ENCODE data around the gene IPO13.
A peak's percentile ranks its signal among the peaks of the same experiment; 100 is the strongest.

The IPO13 gene

DNA sequence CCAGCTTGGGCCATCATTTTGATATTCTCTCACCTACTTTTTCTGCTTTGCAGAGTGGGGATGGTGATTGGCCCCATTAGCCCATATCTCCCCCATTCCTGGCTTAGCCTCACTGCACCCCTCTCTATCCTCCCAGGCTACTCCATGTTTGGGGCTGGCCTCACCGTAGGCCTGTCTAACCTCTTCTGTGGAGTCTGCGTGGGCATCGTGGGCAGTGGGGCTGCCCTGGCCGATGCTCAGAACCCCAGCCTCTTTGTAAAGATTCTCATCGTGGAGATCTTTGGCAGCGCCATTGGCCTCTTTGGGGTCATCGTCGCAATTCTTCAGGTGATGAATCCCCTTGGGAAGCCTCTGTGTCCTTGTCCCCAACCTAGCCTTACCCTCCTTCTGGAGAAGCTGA lies 30.1 kb downstream of the IPO13 start:
- H3K4me2 ChIP-seq (ENCODE audit: insufficient read depth, low read length): peak overlapping the region; percentile 74
- H3K27ac ChIP-seq (ENCODE audit: low read length): no peak overlapping the region
- peaks cover 24% of the 10 kb centered on the region for H3K79me2 ChIP-seq (ENCODE audit: insufficient read depth, low read length)

DNA sequence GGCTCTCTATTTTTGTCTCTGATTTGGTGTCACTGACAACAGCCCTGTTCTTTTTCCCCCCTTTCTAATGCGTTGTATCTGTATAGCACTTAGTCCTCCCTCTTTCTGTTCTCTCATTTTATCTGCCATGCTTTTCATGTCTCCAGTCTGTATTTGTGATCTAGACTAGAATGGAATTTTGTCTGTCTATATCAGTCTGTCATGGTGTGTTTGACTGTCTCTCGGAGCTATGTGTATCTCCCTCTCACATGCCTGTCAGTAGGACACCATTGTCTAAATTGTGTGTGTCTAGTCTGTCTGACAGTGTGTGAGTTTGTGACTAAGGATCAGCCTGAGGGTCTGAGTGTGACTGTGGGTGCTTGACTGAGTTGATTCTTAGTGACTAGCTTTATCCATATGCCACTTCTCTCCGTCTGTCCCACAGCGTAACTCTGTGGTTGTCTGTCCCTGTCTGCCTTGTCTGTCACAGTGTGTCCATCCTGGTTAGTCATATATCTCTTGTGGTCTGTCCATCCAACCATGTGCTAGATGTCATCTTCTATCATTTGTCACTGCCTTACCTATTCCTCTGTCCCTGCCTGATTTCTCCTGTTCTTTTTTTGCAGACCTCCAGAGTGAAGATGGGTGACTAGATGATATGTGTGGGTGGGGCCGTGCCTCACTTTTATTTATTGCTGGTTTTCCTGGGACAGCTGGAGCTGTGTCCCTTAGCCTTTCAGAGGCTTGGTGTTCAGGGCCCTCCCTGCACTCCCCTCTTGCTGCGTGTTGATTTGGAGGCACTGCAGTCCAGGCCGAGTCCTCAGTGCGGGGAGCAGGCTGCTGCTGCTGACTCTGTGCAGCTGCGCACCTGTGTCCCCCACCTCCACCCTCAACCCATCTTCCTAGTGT lies 30.9 kb downstream of the IPO13 start:
- Histone ChIP-seq H3K4me1 (ENCODE audit: insufficient read depth, low read length) (peaks cover 47% of the 10 kb centered on the region), H3K9me3 (ENCODE audit: insufficient read depth, low read length, severe bottlenecking) (no peaks in the 10 kb centered on the region), H2AFZ (ENCODE audit: low read depth, low read length) (no peak overlapping the region), H3K9ac (ENCODE audit: low read depth, low read length) (no peak overlapping the region), H3K4me3 (ENCODE audit: low read depth in 1 of 2, low read length in 2 of 2) (no peak overlapping the region), H3K36me3 (ENCODE audit: insufficient read depth, low read length) (peaks cover 30% of the 10 kb centered on the region), H3K4me2 (ENCODE audit: insufficient read depth, low read length) (peak overlapping the region; percentile 74; the same call in 1 of the 2 replicates), H3K27ac (ENCODE audit: low read length) (no peak overlapping the region), H3K79me2 (ENCODE audit: insufficient read depth, low read length) (peaks cover 24% of the 10 kb centered on the region), H4K20me1 (ENCODE audit: insufficient read depth, low read length) (peaks cover 30% of the 10 kb centered on the region), H3K27me3 (ENCODE audit: insufficient read depth, low read length, poor library complexity) (peaks cover 7% of the 10 kb centered on the region)
- no peak for DNase-seq
- no peak for ATAC-seq (ENCODE audit: insufficient read depth, low read depth)
- no peak for TF ChIP-seq CTCF (IDR thresholded peaks at IDR 0.05; ENCODE audit: borderline replicate concordance, extremely low read depth, low read length, poor library complexity, severe bottlenecking)
- no peak for TF ChIP-seq EZH2 (IDR thresholded peaks at IDR 0.05; ENCODE audit: borderline replicate concordance, low read depth, low read length, severe bottlenecking)

More for the DNA sequence above, 30.1 kb downstream of the IPO13 start:
- Histone ChIP-seq H2AFZ (ENCODE audit: low read depth, low read length) (no peak overlapping the region), H3K4me1 (ENCODE audit: insufficient read depth, low read length) (peaks cover 47% of the 10 kb centered on the region), H3K9me3 (ENCODE audit: insufficient read depth, low read length, severe bottlenecking) (no peaks in the 10 kb centered on the region), H3K36me3 (ENCODE audit: insufficient read depth, low read length) (peaks cover 37% of the 10 kb centered on the region), H3K4me3 (ENCODE audit: low read depth in 1 of 2, low read length in 2 of 2) (peak overlapping the region in 1 of 2 experiments; percentile 70; a peak in 1 of 4 replicates), H3K27me3 (ENCODE audit: insufficient read depth, low read length, poor library complexity) (peaks cover 7% of the 10 kb centered on the region), H3K9ac (ENCODE audit: low read depth, low read length) (no peak overlapping the region), H4K20me1 (ENCODE audit: insufficient read depth, low read length) (peaks cover 30% of the 10 kb centered on the region)
- DNase-seq (no peak), ATAC-seq (ENCODE audit: insufficient read depth, low read depth) (no peak)
- TF ChIP-seq CTCF (IDR thresholded peaks at IDR 0.05; ENCODE audit: borderline replicate concordance, extremely low read depth, low read length, poor library complexity, severe bottlenecking): no peak
- no peak for TF ChIP-seq EZH2 (IDR thresholded peaks at IDR 0.05; ENCODE audit: borderline replicate concordance, low read depth, low read length, severe bottlenecking)

- Histone ChIP-seq H3K79me2 (ENCODE audit: insufficient read depth, low read length) (peaks cover 24% of the 10 kb centered on the region), H3K4me1 (ENCODE audit: insufficient read depth, low read length) (peaks cover 47% of the 10 kb centered on the region), H3K4me3 (ENCODE audit: low read depth in 1 of 2, low read length in 2 of 2) (no peak overlapping the region)
Observed at GRCh38 chr1:43978264-43978550, 31.5 kb downstream of the IPO13 start.

More at GRCh38 chr1:43978264-43978550, 31.5 kb downstream of the IPO13 start:
- H3K9ac ChIP-seq (ENCODE audit: low read depth, low read length): no peak overlapping the region
- H3K4me2 ChIP-seq (ENCODE audit: insufficient read depth, low read length): 0 out of 2 replicates have a peak overlapping the region, but pooled peaks have one; percentile 58
- H4K20me1 ChIP-seq (ENCODE audit: insufficient read depth, low read length): peaks cover 30% of the 10 kb centered on the region
- H3K36me3 ChIP-seq (ENCODE audit: insufficient read depth, low read length): peaks cover 27% of the 10 kb centered on the region
- no peak for DNase-seq
- H3K27ac ChIP-seq (ENCODE audit: low read length): no peak overlapping the region
- ATAC-seq (ENCODE audit: insufficient read depth, low read depth): no peak
- TF ChIP-seq EZH2 (IDR thresholded peaks at IDR 0.05; ENCODE audit: borderline replicate concordance, low read depth, low read length, severe bottlenecking) (no peak), CTCF (IDR thresholded peaks at IDR 0.05; ENCODE audit: borderline replicate concordance, extremely low read depth, low read length, poor library complexity, severe bottlenecking) (no peak)
- H2AFZ ChIP-seq (ENCODE audit: low read depth, low read length): no peak overlapping the region
- no peaks in the 10 kb centered on the region for H3K9me3 ChIP-seq (ENCODE audit: insufficient read depth, low read length, severe bottlenecking)
- H3K27me3 ChIP-seq (ENCODE audit: insufficient read depth, low read length, poor library complexity): peaks cover 7% of the 10 kb centered on the region
